Activated gamma-delta T cell treated with anti-CD3 and anti-CD28 coated beads, Interleukin-2, amount 50 U/mL, for 16 hours (primary cell): ENCODE results near the gene N4BP2.

Source experiments
- DNase-seq: peaks from one replicate; pipeline ENCODE4 v3.0.0-alpha.2; 2020; ENCODE audit warnings: low read depth

N4BP2 gene

GRCh38 chr4:40152637-40153036 is 96.0 kb downstream of the N4BP2 start:
- no peak for DNase-seq

GRCh38 chr4:40157436-40157835 is 100.8 kb downstream of the N4BP2 start:
- DNase-seq, result no peak

DNA sequence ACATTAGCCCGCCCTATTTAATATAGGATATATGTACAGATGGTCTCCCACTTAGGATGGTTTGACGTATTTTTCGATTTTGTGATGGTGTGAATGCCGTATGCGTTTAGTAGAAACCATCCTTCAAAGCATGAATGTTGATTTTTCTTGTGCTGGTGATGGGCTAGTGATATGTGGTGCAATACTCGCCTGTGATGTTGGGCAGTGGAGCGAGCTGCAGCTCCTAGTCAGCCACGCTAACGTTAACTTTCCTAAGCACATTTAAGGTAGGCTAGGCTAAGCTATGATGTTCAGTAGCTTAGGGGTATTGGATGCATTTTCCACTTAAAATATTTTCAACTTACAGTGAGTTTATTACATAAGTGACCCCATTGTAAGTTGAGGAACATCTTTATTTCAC is 103.6 kb downstream of the N4BP2 start:
- no peak for DNase-seq

DNA sequence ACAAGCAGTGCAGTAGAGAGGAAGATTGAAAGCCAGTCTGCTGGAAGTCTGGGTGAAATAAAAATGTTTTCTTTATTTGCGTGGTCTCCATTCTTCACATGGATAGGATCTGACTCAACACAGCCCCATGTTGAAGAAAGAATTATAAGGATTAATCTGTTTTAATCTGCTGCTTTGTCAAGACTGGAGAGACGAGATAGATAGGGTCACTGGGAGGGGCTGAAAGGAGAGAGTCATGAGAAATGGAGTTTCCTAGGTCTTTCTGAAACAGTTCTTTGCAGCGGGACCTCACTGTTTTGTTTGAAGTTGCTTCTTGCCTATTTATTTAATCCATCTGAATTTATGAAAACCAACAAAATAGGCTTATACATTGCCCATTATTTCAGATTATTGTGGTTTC is 107.8 kb downstream of the N4BP2 start:
- no peak for DNase-seq

GRCh38 chr4:40165916-40166315 is 109.3 kb downstream of the N4BP2 start:
- DNase-seq, result no peak

- no peak for DNase-seq
Observed at GRCh38 chr4:40168070-40168469, 111.4 kb downstream of the N4BP2 start.

DNA sequence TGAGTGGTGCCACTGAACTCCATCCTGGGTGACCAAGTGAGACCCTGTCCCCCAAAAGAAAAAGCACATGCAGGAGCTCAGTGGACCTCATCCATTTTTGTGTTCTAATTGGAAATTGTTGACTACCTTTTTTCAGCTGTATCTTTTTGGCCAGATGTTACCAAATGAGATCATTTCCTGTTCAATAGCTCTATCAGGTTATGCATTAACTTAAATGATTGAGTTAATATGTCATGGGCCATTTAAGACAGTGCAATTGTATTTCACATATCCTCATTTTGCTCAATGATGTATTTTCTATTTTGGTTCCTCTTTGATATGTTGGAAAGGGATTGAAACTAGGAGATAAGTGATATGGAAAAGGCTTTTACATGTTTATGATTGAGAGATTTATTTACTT is 113.9 kb downstream of the N4BP2 start:
- DNase-seq, result no peak

DNA sequence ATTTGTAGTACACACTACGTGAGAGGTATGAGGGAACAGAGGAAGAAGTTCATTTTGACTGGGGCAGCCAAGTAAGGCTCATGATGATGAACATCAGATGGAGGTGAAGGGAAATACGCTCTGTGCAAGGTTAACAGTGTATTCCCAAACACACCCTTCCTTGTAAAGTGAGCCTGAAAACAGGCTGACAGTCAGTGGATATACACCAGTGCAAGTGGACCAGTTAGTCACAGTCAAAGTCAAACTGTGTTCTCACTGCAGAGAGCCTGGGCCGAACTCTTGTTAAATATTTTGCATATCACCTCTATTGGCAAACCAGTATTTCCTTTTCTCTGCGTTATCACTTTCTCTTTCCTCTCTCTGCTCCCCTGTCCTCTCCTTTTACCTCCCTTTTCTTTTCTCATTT is 116.8 kb downstream of the N4BP2 start:
- DNase-seq, result no peak

DNA sequence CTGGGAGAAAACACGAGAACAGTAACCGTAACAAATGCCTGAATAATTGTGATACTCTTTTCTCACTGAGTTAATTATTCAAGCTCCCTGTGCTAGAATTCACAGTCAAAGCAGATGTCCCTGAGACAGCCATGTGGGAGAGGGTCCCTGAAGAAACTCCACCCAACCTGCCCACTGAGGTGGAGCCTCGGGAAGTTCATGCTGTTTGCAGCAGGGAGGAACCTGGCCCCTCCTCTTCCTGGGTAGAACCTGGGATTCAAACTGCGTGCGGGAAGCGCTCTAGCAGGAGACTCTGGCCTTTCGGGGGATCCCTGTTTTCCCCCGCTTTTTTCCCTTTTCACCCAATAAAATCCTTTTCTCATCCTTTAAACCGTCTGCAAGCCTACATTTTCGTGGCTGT is 120.0 kb downstream of the N4BP2 start:
- no peak for DNase-seq

- DNase-seq, result no peak
Observed at GRCh38 chr4:40177591-40177990, 120.9 kb downstream of the N4BP2 start.

- no peak for DNase-seq
Observed at GRCh38 chr4:40178672-40179071, 122.0 kb downstream of the N4BP2 start.

- no peak for DNase-seq
Observed at GRCh38 chr4:40179360-40179759, 122.7 kb downstream of the N4BP2 start.

DNA sequence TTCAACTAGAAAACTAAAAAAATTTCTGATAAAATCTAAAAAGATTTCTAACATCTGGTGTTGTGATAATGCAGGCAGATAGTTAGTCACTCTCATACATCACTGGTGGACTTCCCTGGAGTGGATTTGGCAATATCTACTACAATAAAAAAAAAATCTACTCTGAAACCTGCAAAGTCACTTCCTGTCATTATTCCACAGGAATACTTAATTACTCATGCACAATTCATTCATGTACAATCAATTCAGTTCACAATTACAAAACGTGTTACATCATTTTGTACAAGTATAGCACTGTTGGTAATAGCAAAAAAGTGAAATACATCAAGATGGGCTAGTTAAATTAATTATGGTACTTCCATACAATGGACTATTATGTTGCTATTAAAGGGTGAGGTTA is 123.7 kb downstream of the N4BP2 start:
- no peak for DNase-seq

GRCh38 chr4:40182001-40182400 is 125.4 kb downstream of the N4BP2 start:
- no peak for DNase-seq

- no peak for DNase-seq
Observed at GRCh38 chr4:40182954-40183353, 126.3 kb downstream of the N4BP2 start.

DNA sequence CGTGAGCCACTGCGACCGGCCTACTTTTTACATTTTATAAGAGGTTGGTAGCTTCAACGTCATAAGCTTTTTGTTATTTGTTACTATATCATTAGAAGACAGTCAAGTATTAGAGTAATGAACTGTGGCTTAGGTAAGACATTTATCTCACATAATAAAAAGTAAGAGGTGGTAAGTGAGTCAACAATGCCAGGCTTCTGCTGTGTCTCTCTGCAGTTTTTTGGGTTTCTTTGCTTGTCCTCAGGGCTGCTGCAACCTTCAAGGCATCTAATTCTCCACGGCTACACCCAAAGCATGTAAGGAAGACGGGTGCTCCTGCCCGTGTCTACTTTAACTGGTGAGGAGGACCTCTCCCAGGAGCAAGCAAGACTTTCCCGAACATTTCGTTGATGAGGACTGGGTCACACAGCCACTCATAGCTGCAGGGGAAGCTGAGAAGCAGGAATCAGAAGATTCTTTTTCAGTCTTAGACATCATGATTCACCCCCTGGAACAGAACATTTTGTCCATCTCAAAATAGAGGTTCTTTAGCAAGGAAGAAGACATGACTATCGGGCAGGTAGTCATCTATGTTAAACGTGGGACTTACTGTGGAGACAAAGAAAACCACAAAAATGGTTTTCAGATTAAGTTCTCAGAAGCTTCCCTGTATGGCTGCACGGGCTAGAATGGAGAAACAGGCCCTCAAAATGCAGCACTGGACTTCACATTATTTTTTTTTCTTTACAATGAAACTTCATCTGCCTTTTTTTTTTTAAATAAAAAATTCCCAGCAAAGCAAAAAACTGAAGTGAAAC is 127.2 kb downstream of the N4BP2 start:
- DNase-seq, result no peak

- DNase-seq, result no peak
Observed at GRCh38 chr4:40185830-40186664, 129.4 kb downstream of the N4BP2 start.

DNA sequence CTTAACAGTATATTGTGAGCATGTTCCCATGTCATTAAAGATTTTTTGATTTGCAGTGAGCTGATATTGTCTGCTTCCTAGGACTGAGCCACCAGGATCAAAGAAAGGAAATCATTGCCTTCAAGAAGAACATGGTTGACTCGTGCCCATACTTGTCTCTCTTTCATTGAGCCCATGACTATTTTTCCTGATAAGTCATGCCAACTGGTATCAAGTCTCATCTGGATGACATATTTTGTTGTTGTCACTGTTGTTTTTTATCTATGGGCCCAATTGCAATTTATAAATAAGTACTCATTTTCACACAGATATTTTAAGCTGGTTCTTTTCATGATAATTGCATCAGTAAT is 130.0 kb downstream of the N4BP2 start:
- DNase-seq, result no peak

GRCh38 chr4:40187386-40187906 is 130.8 kb downstream of the N4BP2 start:
- DNase-seq, result no peak

- no peak for DNase-seq
Observed at GRCh38 chr4:40190019-40190418, 133.4 kb downstream of the N4BP2 start.

- no peak for DNase-seq
Observed at GRCh38 chr4:40190465-40190864, 133.8 kb downstream of the N4BP2 start.

DNA sequence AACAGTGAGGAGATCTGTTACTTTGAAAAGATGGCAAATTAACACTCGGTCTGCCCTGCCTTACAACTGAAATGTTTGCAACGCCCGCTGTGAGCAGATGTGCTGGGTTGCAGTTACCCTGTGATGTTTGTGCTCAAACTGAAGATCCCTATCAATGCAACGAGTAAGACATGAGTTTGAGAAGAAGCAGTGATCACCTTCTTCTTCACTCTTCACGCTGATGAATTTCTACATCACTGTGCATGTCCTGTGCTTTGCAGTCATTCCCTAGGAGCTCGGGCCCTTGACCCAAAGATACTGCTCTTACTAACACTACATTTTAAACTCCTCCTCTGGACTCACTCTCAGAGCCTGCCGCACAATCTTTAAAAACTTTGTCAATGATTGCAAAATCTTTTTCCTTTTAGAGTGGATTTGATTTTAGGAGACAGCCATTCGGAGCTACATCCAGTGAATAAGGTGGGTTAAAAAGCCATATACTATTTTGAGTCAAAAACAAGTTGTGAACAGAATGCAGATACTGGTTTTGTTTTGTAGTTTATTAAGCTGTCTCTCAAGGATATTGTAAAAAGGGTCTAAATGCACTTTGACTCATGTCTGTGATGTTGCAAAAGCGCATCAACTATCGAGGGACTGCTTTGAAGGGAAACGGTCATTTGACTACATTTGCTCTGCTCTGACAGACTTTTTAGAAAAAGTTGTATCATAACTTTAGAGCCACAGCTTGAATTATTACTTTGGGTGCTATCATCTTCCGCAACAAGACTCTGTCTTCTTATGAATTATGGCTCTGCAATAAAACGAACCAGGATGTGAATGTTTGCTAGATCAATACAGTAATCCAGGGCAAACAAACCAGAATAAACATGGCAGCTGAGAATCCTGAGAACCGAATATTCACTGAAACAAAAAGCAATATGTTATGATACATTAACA is 134.5 kb downstream of the N4BP2 start:
- no peak for DNase-seq
